ENCODE measurements around the gene OR11H6. TPM values are rescaled to one million over a fixed set of nuclear protein-coding genes. Genes with fewer than 3 reads are reported as not detected.
"Not testable (repeated sequence)": the region's sequence is repeated elsewhere in the genome, so short reads cannot be mapped to it uniquely, and the experiment has no call there.

Gene OR11H6
- total RNA-seq, 4 donors from 2014 or later, result not detected

- intact Hi-C loops (cut with DNase I; ENCODE audit: low total_unique reads), result no loop called here
- 49 to 59% methylated on average over 2 of the region's 2 CpGs for WGBS, 2 donors
Measured at GRCh38 chr14:20180486-20180885, 43.0 kb upstream of the OR11H6 start.

GRCh38 chr14:20184181-20184580, 39.3 kb upstream of the OR11H6 start:
- TF ChIP-seq CTCF (IDR thresholded peaks at IDR 0.05), result no peak
- TF ChIP-seq POLR2A (IDR thresholded peaks at IDR 0.05), result no peak
- DNase-seq (ENCODE audit: low spot score in 2 of 2), result no peak
- intact Hi-C loops (cut with DNase I; ENCODE audit: low total_unique reads), result no loop called here
- H3K4me3 ChIP-seq (ENCODE audit: low read depth, poor library complexity, severe bottlenecking), result no peak overlapping the region
- WGBS, 2 donors, result 52 to 60% methylated on average over 5 of the region's 5 CpGs

More at GRCh38 chr14:20180486-20180885, 43.0 kb upstream of the OR11H6 start:
- no peak overlapping the region for H3K4me3 ChIP-seq (ENCODE audit: low read depth, poor library complexity, severe bottlenecking)
- TF ChIP-seq POLR2A (IDR thresholded peaks at IDR 0.05) (no peak), CTCF (IDR thresholded peaks at IDR 0.05) (no peak)
- no peak for DNase-seq (ENCODE audit: low spot score in 2 of 2)

- TF ChIP-seq CTCF (IDR thresholded peaks at IDR 0.05) (no peak), POLR2A (IDR thresholded peaks at IDR 0.05) (no peak)
- H3K4me3 ChIP-seq (ENCODE audit: low read depth, poor library complexity, severe bottlenecking), result no peak within 1 kb of the TSS
- intact Hi-C loops (cut with DNase I; ENCODE audit: low total_unique reads), result no loop called here
- 48 to 65% methylated on average over 1 of the region's 1 CpG for WGBS, 2 donors
- DNase-seq (ENCODE audit: low spot score in 2 of 2), result no peak
Measured at GRCh38 chr14:20190596-20190995, 32.9 kb upstream of the OR11H6 start, which contains the start of gene OR11G2. OR11G2 (plus strand) TSS chr14:20190896; CDS start chr14:20197438, 6,542 bp downstream.

- WGBS, 2 donors, result 68 to 74% methylated on average over 3 of the region's 3 CpGs
- no peak for DNase-seq (ENCODE audit: low spot score in 2 of 2)
- no peak overlapping the region for H3K4me3 ChIP-seq (ENCODE audit: low read depth, poor library complexity, severe bottlenecking)
- intact Hi-C loops (cut with DNase I; ENCODE audit: low total_unique reads), result no loop called here
- no peak for TF ChIP-seq CTCF (IDR thresholded peaks at IDR 0.05)
- no peak for TF ChIP-seq POLR2A (IDR thresholded peaks at IDR 0.05)
Measured at GRCh38 chr14:20191396-20191795, 32.1 kb upstream of the OR11H6 start.

- H3K4me3 ChIP-seq (ENCODE audit: low read depth, poor library complexity, severe bottlenecking), result no peak overlapping the region
- TF ChIP-seq CTCF (IDR thresholded peaks at IDR 0.05) (no peak), POLR2A (IDR thresholded peaks at IDR 0.05) (no peak)
- intact Hi-C loops (cut with DNase I; ENCODE audit: low total_unique reads), result no loop called here
- no peak for DNase-seq (ENCODE audit: low spot score in 2 of 2)
Measured at GRCh38 chr14:20194101-20194500, 29.4 kb upstream of the OR11H6 start.

- WGBS, 2 donors, result 67 to 72% methylated on average over 6 of the region's 6 CpGs
- H3K4me3 ChIP-seq (ENCODE audit: low read depth, poor library complexity, severe bottlenecking); DNase-seq (ENCODE audit: low spot score in 2 of 2); intact Hi-C loops (cut with DNase I; ENCODE audit: low total_unique reads): not testable (repeated sequence)
Measured at GRCh38 chr14:20195170-20195569, 28.3 kb upstream of the OR11H6 start.

Data from lower leg skin (tissue), 4 donors.